OCI-LY1 (cell line): ENCODE measurements around the gene DDA1.
"Not testable (repeated sequence)": the region's sequence is repeated elsewhere in the genome, so short reads cannot be mapped to it uniquely, and the experiment has no call there.

Experiments used
- EZH2 ChIP-seq: fragments of 200-600 bp; sonication (generic), shearing (Covaris generic); IDR thresholded peaks from 2 replicates; pipeline ENCODE4 v1.8.0; 2017; ENCODE audit warnings: borderline replicate concordance, mixed run types, mild to moderate bottlenecking, antibody characterized with exemption, low read length, moderate library complexity, mixed read lengths
- TF ChIP-seq, protein P1 (sequence below): fragments of 200-600 bp; sonication (generic), shearing (Covaris generic); IDR thresholded peaks from 2 replicates; pipeline ENCODE4 v1.5.1; 2017; ENCODE audit warnings: mild to moderate bottlenecking, antibody characterized with exemption, low read length, moderate library complexity, mixed read lengths

- TF ChIP-seq, protein P1, sequence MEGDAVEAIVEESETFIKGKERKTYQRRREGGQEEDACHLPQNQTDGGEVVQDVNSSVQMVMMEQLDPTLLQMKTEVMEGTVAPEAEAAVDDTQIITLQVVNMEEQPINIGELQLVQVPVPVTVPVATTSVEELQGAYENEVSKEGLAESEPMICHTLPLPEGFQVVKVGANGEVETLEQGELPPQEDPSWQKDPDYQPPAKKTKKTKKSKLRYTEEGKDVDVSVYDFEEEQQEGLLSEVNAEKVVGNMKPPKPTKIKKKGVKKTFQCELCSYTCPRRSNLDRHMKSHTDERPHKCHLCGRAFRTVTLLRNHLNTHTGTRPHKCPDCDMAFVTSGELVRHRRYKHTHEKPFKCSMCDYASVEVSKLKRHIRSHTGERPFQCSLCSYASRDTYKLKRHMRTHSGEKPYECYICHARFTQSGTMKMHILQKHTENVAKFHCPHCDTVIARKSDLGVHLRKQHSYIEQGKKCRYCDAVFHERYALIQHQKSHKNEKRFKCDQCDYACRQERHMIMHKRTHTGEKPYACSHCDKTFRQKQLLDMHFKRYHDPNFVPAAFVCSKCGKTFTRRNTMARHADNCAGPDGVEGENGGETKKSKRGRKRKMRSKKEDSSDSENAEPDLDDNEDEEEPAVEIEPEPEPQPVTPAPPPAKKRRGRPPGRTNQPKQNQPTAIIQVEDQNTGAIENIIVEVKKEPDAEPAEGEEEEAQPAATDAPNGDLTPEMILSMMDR, result not testable (repeated sequence)
- not testable (repeated sequence) for TF ChIP-seq EZH2
Measured at GRCh38 chr19:17363852-17364605, 54.7 kb downstream of the DDA1 start.
